ENCODE measurements around the gene PCSK6. TPM values are rescaled to one million over a fixed set of nuclear protein-coding genes. Genes with fewer than 3 reads are reported as not detected.

Gene PCSK6
- total and polyA plus RNA-seq, 2 donors from 2014 or later, result 3.8 to 7.3 TPM

DNA sequence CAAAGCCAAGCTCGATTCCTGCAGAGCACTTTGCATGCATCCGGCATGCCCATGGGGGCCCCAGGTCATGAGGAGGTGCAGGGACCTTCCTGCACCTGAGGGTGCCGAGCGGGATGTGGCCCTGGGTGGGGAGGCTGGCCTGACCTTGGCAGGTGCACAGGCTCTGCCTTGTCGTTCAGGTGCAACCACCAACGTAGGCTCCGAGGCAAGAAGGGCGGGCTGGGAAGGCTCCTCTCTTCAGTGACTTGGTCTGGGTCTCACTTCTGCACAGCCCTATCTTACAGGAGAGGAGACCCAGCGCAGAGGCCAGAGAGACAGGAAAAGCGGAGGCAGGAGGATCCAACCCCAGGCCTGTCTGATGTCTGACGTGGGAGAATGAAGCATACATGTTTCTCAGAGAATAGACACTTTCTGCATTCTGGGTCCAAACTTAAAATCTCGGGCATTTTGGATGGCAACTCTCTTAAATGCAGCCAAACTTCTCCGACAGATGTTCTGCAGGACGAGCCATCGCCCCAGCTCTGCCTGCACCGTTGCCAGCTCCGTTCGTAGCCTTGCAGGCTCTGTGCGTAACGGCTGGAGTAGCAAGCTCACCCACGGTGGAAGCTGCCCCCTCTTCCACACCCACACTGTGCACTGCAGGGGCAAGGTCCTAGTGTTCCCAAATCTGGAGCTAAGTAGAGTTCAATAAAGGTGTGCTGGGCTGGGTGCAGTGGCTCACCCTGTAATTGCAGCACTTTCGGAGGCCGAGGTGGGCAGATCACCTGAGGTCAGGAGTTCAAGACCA lies 133.6 kb downstream of the PCSK6 start:
- Histone ChIP-seq H3K27me3 (ENCODE audit: control insufficient read depth, insufficient read depth, low read length) (no peaks in the 10 kb centered on the region), H3K9me3 (ENCODE audit: control insufficient read depth in 2 of 3, insufficient read depth in 1 of 3, low read length in 3 of 3) (no peaks in the 10 kb centered on the region), H3K4me1 (ENCODE audit: control insufficient read depth in 2 of 3, insufficient read depth in 2 of 3, low read depth in 1 of 3, low read length in 3 of 3) (no peaks in the 10 kb centered on the region), H3K27ac (ENCODE audit: low read depth in 2 of 2, low read length in 2 of 2) (no peak overlapping the region), H3K4me3 (ENCODE audit: low read length in 3 of 3) (no peak overlapping the region), H3K36me3 (ENCODE audit: control insufficient read depth in 2 of 3, insufficient read depth in 3 of 3, low read length in 3 of 3) (no peaks in the 10 kb centered on the region), H3K9ac (ENCODE audit: low read length in 3 of 3) (no peak overlapping the region)
- intact Hi-C loops (cut with DNase I), result no loop called here
- FAIRE-seq (no peak), DNase-seq (peak in 1 of 5 donors; percentile 39)
- TF ChIP-seq, protein P1, sequence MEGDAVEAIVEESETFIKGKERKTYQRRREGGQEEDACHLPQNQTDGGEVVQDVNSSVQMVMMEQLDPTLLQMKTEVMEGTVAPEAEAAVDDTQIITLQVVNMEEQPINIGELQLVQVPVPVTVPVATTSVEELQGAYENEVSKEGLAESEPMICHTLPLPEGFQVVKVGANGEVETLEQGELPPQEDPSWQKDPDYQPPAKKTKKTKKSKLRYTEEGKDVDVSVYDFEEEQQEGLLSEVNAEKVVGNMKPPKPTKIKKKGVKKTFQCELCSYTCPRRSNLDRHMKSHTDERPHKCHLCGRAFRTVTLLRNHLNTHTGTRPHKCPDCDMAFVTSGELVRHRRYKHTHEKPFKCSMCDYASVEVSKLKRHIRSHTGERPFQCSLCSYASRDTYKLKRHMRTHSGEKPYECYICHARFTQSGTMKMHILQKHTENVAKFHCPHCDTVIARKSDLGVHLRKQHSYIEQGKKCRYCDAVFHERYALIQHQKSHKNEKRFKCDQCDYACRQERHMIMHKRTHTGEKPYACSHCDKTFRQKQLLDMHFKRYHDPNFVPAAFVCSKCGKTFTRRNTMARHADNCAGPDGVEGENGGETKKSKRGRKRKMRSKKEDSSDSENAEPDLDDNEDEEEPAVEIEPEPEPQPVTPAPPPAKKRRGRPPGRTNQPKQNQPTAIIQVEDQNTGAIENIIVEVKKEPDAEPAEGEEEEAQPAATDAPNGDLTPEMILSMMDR (IDR thresholded peaks at IDR 0.05; ENCODE audit: borderline replicate concordance, extremely low read depth, insufficient read depth), result no peak

GRCh38 chr15:101354891-101355623 lies 134.4 kb downstream of the PCSK6 start:
- H3K27me3 ChIP-seq (ENCODE audit: control insufficient read depth, insufficient read depth, low read length), result no peaks in the 10 kb centered on the region
- no peaks in the 10 kb centered on the region for H3K36me3 ChIP-seq (ENCODE audit: control insufficient read depth in 2 of 3, insufficient read depth in 3 of 3, low read length in 3 of 3)
- no peak overlapping the region for H3K9ac ChIP-seq (ENCODE audit: low read length in 3 of 3)
- H3K9me3 ChIP-seq (ENCODE audit: control insufficient read depth in 2 of 3, insufficient read depth in 1 of 3, low read length in 3 of 3), result no peaks in the 10 kb centered on the region
- intact Hi-C loops (cut with DNase I), result no loop called here
- H3K27ac ChIP-seq (ENCODE audit: low read depth in 2 of 2, low read length in 2 of 2), result no peak overlapping the region
- no peak for DNase-seq
- no peak overlapping the region for H3K4me3 ChIP-seq (ENCODE audit: low read length in 3 of 3)
- TF ChIP-seq, protein P1 (IDR thresholded peaks at IDR 0.05; ENCODE audit: borderline replicate concordance, extremely low read depth, insufficient read depth), result no peak
- no peak for FAIRE-seq
- H3K4me1 ChIP-seq (ENCODE audit: control insufficient read depth in 2 of 3, insufficient read depth in 2 of 3, low read depth in 1 of 3, low read length in 3 of 3), result no peaks in the 10 kb centered on the region

DNA sequence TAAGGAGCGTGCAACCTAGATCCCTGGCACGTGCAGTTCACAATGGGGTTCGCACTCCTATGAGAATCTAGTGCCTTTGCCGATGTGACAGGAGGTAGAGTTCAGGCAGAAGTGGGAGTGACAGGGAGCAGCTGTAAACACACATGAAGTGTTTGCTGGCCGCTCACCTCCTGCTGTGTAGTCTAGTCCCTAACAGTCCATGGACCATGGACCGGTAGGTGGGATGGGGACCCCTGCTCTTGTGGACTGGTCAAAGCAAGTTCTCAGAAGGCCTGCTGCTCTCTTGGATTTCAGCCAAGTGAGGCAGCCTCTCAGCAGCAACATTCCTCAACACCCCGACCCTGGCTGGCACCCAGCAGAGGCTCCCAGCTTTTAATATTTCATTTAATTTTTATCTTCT lies 136.3 kb downstream of the PCSK6 start:
- FAIRE-seq (no peak), DNase-seq (peak in 1 of 5 donors; percentile 8)
- Histone ChIP-seq H3K27me3 (ENCODE audit: control insufficient read depth, insufficient read depth, low read length) (no peaks in the 10 kb centered on the region), H3K9ac (ENCODE audit: low read length in 3 of 3) (no peak overlapping the region), H3K4me1 (ENCODE audit: control insufficient read depth in 2 of 3, insufficient read depth in 2 of 3, low read depth in 1 of 3, low read length in 3 of 3) (no peaks in the 10 kb centered on the region), H3K27ac (ENCODE audit: low read depth in 2 of 2, low read length in 2 of 2) (no peak overlapping the region), H3K9me3 (ENCODE audit: control insufficient read depth in 2 of 3, insufficient read depth in 1 of 3, low read length in 3 of 3) (no peaks in the 10 kb centered on the region), H3K4me3 (ENCODE audit: low read length in 3 of 3) (no peak overlapping the region), H3K36me3 (ENCODE audit: control insufficient read depth in 2 of 3, insufficient read depth in 3 of 3, low read length in 3 of 3) (no peaks in the 10 kb centered on the region)
- TF ChIP-seq, protein P1 (IDR thresholded peaks at IDR 0.05; ENCODE audit: borderline replicate concordance, extremely low read depth, insufficient read depth), result no peak
- intact Hi-C loops (cut with DNase I), result no loop called here
